Urinary bladder (tissue), 4 donors: ENCODE measurements around the gene CTBP1. TPM values are rescaled to one million over a fixed set of nuclear protein-coding genes. Genes with fewer than 3 reads are reported as not detected.
"Not testable (repeated sequence)": the region's sequence is repeated elsewhere in the genome, so short reads cannot be mapped to it uniquely, and the experiment has no call there.

Experiments used
- DNase-seq: peaks from one replicate; pipeline ENCODE4 v3.0.0-alpha.2; 2015; ENCODE audit errors: extremely low spot score
- H3K27ac ChIP-seq: one replicate; pipeline ENCODE4 v1.5.1; 2013; ENCODE audit warnings: low read depth, mild to moderate bottlenecking, moderate library complexity
- H3K36me3 ChIP-seq: one replicate; pipeline ENCODE4 v1.6.1; 2013; ENCODE audit warnings: mild to moderate bottlenecking, moderate library complexity; ENCODE audit not compliant: insufficient read depth
- H3K4me1 ChIP-seq: one replicate; pipeline ENCODE4 v1.6.1; 2013; ENCODE audit warnings: mild to moderate bottlenecking, moderate library complexity; ENCODE audit not compliant: insufficient read depth
- H3K4me3 ChIP-seq: one replicate; pipeline ENCODE4 v1.5.1; 2013; ENCODE audit warnings: low read depth, low read length
- WGBS: extraction: QIAGEN DNeasy Blood & Tissue Kit; methylation state at CpG from one replicate; pipeline ENCODE4 v1.1.7; 2013; 5-methylcytosine and 5-hydroxymethylcytosine counted together
- polyA plus RNA-seq: library from polyadenylated mRNA; stranded (reverse); fragments of 200-250 nt; gene quantifications from one replicate; pipeline ENCODE4 v1.2.3, GENCODE V29; 2013
- total RNA-seq: library from RNA; depleted of rRNA; stranded (reverse); fragments of >200 nt; gene quantifications from one replicate; pipeline ENCODE4 v1.2.3, GENCODE V29; 2014
- donor health status: healthy with polysubstance abuse.
- donor health status: healthy.

CTBP1 gene
- total RNA-seq (85.9 TPM), polyA plus RNA-seq (140 TPM)

GRCh38 chr4:1248245-1249147 lies at the start of gene CTBP1:
TSS of gene CTBP1 (minus strand) at chr4:1249130. CDS start at chr4:1241331, 7,799 bp downstream.
- under 1% methylated on average over 161 of the region's 163 CpGs for WGBS
- DNase-seq, result no peak
- Histone ChIP-seq H3K36me3 (no peaks in the 10 kb centered on the region), H3K4me1 (peaks cover 11% of the 10 kb centered on the region), H3K4me3 (peak within 1 kb of the TSS; percentile 87), H3K27ac (peak within 1 kb of the TSS; percentile 98)

GRCh38 chr4:1298461-1298860 lies 49.5 kb upstream of the CTBP1 start:
- no peak for DNase-seq
- 92% methylated on average over 7 of the region's 7 CpGs for WGBS
- H3K4me3 ChIP-seq, result no peak overlapping the region
- H3K4me1 ChIP-seq, result no peaks in the 10 kb centered on the region
- H3K36me3 ChIP-seq, result peaks cover 4% of the 10 kb centered on the region
- H3K27ac ChIP-seq, result no peak overlapping the region

- Histone ChIP-seq H3K4me1 (no peaks in the 10 kb centered on the region), H3K4me3 (no peak overlapping the region), H3K27ac (no peak overlapping the region), H3K36me3 (peaks cover 4% of the 10 kb centered on the region)
- DNase-seq, result no peak
- WGBS, result 92% methylated on average over 32 of the region's 32 CpGs
Measured at GRCh38 chr4:1297456-1298325, 48.8 kb upstream of the CTBP1 start.

GRCh38 chr4:1297023-1297395 lies 48.1 kb upstream of the CTBP1 start:
- 89% methylated on average over 22 of the region's 22 CpGs for WGBS
- Histone ChIP-seq H3K4me1 (no peaks in the 10 kb centered on the region), H3K4me3 (no peak overlapping the region), H3K27ac (no peak overlapping the region), H3K36me3 (peaks cover 4% of the 10 kb centered on the region)
- no peak for DNase-seq

- Histone ChIP-seq H3K36me3 (peaks cover 4% of the 10 kb centered on the region), H3K4me3 (no peak overlapping the region), H3K4me1 (no peaks in the 10 kb centered on the region), H3K27ac (no peak overlapping the region)
- no peak for DNase-seq
- 84% methylated on average over 18 of the region's 18 CpGs for whole genome bisulfite sequencing
Measured at GRCh38 chr4:1296324-1297022, 47.5 kb upstream of the CTBP1 start.

- Histone ChIP-seq H3K4me3 (no peak overlapping the region), H3K27ac (no peak overlapping the region), H3K4me1 (peaks cover 3% of the 10 kb centered on the region), H3K36me3 (peaks cover 4% of the 10 kb centered on the region)
- 88% methylated on average over 24 of the region's 24 CpGs for WGBS
- DNase-seq, result no peak
Measured at GRCh38 chr4:1295405-1296055, 46.6 kb upstream of the CTBP1 start.

GRCh38 chr4:1294891-1295290 lies 46.0 kb upstream of the CTBP1 start:
- WGBS, result 46% methylated on average over 10 of the region's 10 CpGs
- H3K4me1 ChIP-seq, result peaks cover 3% of the 10 kb centered on the region
- no peak overlapping the region for H3K27ac ChIP-seq
- no peak for DNase-seq
- H3K36me3 ChIP-seq, result peaks cover 2% of the 10 kb centered on the region
- H3K4me3 ChIP-seq, result no peak overlapping the region

- H3K27ac ChIP-seq, result no peak overlapping the region
- H3K4me3 ChIP-seq, result no peak overlapping the region
- no peak for DNase-seq
- WGBS, result 87% methylated on average over 14 of the region's 14 CpGs
- peaks cover 3% of the 10 kb centered on the region for H3K4me1 ChIP-seq
- peaks cover 2% of the 10 kb centered on the region for H3K36me3 ChIP-seq
Measured at GRCh38 chr4:1294424-1294823, 45.5 kb upstream of the CTBP1 start.

- 74% methylated on average over 15 of the region's 15 CpGs for WGBS
Measured at GRCh38 chr4:1293991-1294390, 45.1 kb upstream of the CTBP1 start.

GRCh38 chr4:1293531-1293941 lies 44.6 kb upstream of the CTBP1 start:
- H3K36me3 ChIP-seq, result peaks cover 2% of the 10 kb centered on the region
- no peak overlapping the region for H3K27ac ChIP-seq
- H3K4me1 ChIP-seq, result peaks cover 3% of the 10 kb centered on the region
- 87% methylated on average over 4 of the region's 4 CpGs for WGBS
- no peak for DNase-seq
- no peak overlapping the region for H3K4me3 ChIP-seq

More at GRCh38 chr4:1293991-1294390, 45.1 kb upstream of the CTBP1 start:
- DNase-seq, result no peak
- peaks cover 3% of the 10 kb centered on the region for H3K4me1 ChIP-seq
- H3K4me3 ChIP-seq, result no peak overlapping the region
- peaks cover 2% of the 10 kb centered on the region for H3K36me3 ChIP-seq
- H3K27ac ChIP-seq, result no peak overlapping the region

- not testable (repeated sequence) for H3K4me3 ChIP-seq, DNase-seq, H3K36me3 ChIP-seq, H3K4me1 ChIP-seq, H3K27ac ChIP-seq
- WGBS, result 84% methylated on average over 8 of the region's 8 CpGs
Measured at GRCh38 chr4:1292703-1293011, 43.7 kb upstream of the CTBP1 start.

- DNase-seq, result no peak
- Histone ChIP-seq H3K27ac (no peak overlapping the region), H3K4me1 (peaks cover 3% of the 10 kb centered on the region), H3K36me3 (no peaks in the 10 kb centered on the region), H3K4me3 (no peak overlapping the region)
- 71% methylated on average over 11 of the region's 11 CpGs for WGBS
Measured at GRCh38 chr4:1291996-1292702, 43.2 kb upstream of the CTBP1 start.
